Upper lobe of left lung (tissue), 4 donors: ENCODE measurements around the gene AAK1.

Experiments
- POLR2AphosphoS5 ChIP-seq, 2 donors: sonication (generic); formaldehyde crosslinking; IDR thresholded peaks; one replicate each; pipeline ENCODE4 v1.5.1; 2017; ENCODE audit warnings: antibody characterized with exemption in 2 of 2
- TF ChIP-seq, protein P1 (sequence below), 6 experiments: fragments of 450-650 bp in 4 of 6; fragments of 200-600 bp in 2 of 6; sonication (generic) in 2 of 6; IDR thresholded peaks; one replicate each; pipeline ENCODE4 v1.5.1; 2016 to 2019; ENCODE audit warnings: antibody characterized with exemption in 6 of 6

DNA sequence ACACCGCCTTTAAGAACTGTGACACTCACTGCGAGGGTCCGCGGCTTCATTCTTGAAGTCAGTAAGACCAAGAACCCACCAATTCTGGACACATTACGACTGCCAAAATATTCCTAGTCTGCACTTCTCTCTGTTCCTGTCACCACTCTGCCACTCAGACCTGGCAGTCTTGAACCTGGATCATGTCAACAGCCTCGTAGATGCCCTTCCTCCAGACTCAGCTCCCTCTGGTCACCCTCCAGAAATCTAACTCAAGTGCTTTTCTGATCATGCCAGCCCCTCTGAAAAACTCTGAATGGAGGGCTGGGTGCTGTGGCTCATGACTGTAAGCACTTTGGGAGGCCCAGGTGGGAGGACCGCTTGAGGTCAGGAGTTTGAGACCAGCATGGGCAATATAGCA, 20.3 kb downstream of the AAK1 start:
- no peak for TF ChIP-seq POLR2AphosphoS5 (IDR thresholded peaks at IDR 0.05)
- TF ChIP-seq, protein P1, sequence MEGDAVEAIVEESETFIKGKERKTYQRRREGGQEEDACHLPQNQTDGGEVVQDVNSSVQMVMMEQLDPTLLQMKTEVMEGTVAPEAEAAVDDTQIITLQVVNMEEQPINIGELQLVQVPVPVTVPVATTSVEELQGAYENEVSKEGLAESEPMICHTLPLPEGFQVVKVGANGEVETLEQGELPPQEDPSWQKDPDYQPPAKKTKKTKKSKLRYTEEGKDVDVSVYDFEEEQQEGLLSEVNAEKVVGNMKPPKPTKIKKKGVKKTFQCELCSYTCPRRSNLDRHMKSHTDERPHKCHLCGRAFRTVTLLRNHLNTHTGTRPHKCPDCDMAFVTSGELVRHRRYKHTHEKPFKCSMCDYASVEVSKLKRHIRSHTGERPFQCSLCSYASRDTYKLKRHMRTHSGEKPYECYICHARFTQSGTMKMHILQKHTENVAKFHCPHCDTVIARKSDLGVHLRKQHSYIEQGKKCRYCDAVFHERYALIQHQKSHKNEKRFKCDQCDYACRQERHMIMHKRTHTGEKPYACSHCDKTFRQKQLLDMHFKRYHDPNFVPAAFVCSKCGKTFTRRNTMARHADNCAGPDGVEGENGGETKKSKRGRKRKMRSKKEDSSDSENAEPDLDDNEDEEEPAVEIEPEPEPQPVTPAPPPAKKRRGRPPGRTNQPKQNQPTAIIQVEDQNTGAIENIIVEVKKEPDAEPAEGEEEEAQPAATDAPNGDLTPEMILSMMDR (IDR thresholded peaks at IDR 0.05), result no peak
